Measurements from ENCODE around the gene MAPRE2. TPM values are rescaled to one million over a fixed set of nuclear protein-coding genes. Genes with fewer than 3 reads are reported as not detected.

MAPRE2 gene
- total and polyA plus RNA-seq, 11 donors = 36.4 to 190 (median 137) TPM

GRCh38 chr18:35002120-35002519, 39.1 kb upstream of the MAPRE2 start:
- ATAC-seq = no peak
- intact Hi-C loops (cut with DNase I) = loop anchor here in 8 of 10 donors (10.0 kb wide), 4 partner anchors 117 to 353 kb away; partner anchors contain the start of gene ZNF24 (in 1 of the 8)
- no peak for TF ChIP-seq POLR2A (IDR thresholded peaks at IDR 0.05)
- TF ChIP-seq, protein P1, sequence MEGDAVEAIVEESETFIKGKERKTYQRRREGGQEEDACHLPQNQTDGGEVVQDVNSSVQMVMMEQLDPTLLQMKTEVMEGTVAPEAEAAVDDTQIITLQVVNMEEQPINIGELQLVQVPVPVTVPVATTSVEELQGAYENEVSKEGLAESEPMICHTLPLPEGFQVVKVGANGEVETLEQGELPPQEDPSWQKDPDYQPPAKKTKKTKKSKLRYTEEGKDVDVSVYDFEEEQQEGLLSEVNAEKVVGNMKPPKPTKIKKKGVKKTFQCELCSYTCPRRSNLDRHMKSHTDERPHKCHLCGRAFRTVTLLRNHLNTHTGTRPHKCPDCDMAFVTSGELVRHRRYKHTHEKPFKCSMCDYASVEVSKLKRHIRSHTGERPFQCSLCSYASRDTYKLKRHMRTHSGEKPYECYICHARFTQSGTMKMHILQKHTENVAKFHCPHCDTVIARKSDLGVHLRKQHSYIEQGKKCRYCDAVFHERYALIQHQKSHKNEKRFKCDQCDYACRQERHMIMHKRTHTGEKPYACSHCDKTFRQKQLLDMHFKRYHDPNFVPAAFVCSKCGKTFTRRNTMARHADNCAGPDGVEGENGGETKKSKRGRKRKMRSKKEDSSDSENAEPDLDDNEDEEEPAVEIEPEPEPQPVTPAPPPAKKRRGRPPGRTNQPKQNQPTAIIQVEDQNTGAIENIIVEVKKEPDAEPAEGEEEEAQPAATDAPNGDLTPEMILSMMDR (IDR thresholded peaks at IDR 0.05) = no peak

DNA sequence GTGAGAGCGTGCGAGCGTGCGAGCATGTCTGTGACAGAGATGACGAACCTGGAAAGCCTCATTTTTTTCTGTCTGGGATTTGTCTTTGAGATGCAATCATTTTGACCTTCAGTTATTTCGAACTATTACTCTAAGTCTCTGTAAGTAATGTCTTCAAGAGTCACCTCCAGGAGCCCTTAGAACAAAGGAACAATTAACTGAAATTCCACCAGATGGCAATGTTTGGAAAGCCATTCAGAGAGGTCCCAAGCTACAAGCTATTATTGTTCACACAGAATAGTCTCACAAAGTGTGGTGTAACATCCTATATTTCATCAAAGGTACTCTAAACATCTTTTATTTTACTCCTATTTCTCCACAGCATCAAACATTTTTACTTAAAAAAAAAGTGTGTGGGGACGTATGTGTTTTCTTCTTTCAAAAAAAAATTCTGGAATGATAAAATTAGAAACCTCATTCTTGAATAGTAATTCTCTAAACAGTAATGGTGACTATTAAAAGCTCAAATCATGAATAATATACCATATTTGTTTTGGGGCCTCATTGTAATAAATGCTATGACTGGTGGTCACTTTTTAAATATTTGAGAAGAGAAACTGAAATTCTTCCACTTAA, 35.1 kb upstream of the MAPRE2 start:
- no peak overlapping the region for H3K27ac ChIP-seq
- intact Hi-C loops (cut with DNase I) = loop anchor here (1.0 to 10.0 kb wide), 11 partner anchors 121 to 351 kb away; partner anchors contain the start of gene ZNF24 (in 1 of the 10)
- no peak overlapping the region for H3K4me3 ChIP-seq
- no peaks in the 10 kb centered on the region for H3K27me3 ChIP-seq
- no peaks in the 10 kb centered on the region for H3K9me3 ChIP-seq
- no peaks in the 10 kb centered on the region for H3K36me3 ChIP-seq
- DNase-seq = no peak
- peaks cover 0 to 7% (median 0%) of the 10 kb centered on the region in 12 donors for H3K4me1 ChIP-seq
- ATAC-seq = peak; percentile 67 to 88 (median 86)
- WGBS, 4 donors = 50 to 55% (median 53%) methylated on average over 7 of the region's 7 CpGs
- no peak for TF ChIP-seq POLR2A (IDR thresholded peaks at IDR 0.05)
- TF ChIP-seq, protein P1 (IDR thresholded peaks at IDR 0.05) = peak; percentile 52 to 81 (median 72)

More at GRCh38 chr18:35002120-35002519, 39.1 kb upstream of the MAPRE2 start:
- Histone ChIP-seq H3K4me3 (no peak overlapping the region), H3K9me3 (no peaks in the 10 kb centered on the region), H3K27me3 (no peaks in the 10 kb centered on the region), H3K4me1 (peaks cover 0 to 19% (median 2%) of the 10 kb centered on the region in 12 donors), H3K27ac (no peak overlapping the region), H3K36me3 (no peaks in the 10 kb centered on the region)
- 65 to 80% (median 78%) methylated on average over 2 of the region's 2 CpGs for WGBS, 4 donors
- DNase-seq = no peak

GRCh38 chr18:35010156-35010555, 31.1 kb upstream of the MAPRE2 start:
- H3K9me3 ChIP-seq = no peaks in the 10 kb centered on the region
- no peak for ATAC-seq
- TF ChIP-seq, protein P1 (IDR thresholded peaks at IDR 0.05) = no peak
- no peak for TF ChIP-seq POLR2A (IDR thresholded peaks at IDR 0.05)
- H3K4me3 ChIP-seq = no peak overlapping the region
- peaks cover 0 to 11% (median 0%) of the 10 kb centered on the region in 12 donors for H3K4me1 ChIP-seq
- no peaks in the 10 kb centered on the region for H3K36me3 ChIP-seq
- no peak overlapping the region for H3K27ac ChIP-seq
- WGBS, 4 donors = 91 to 98% (median 95%) methylated on average over 1 of the region's 1 CpG
- DNase-seq = no peak
- H3K27me3 ChIP-seq = no peaks in the 10 kb centered on the region
- intact Hi-C loops (cut with DNase I) = loop anchor here in 2 of 10 donors (10.0 kb wide), 2 partner anchors 215 to 225 kb away; no protein-coding TSS in a partner anchor

DNA sequence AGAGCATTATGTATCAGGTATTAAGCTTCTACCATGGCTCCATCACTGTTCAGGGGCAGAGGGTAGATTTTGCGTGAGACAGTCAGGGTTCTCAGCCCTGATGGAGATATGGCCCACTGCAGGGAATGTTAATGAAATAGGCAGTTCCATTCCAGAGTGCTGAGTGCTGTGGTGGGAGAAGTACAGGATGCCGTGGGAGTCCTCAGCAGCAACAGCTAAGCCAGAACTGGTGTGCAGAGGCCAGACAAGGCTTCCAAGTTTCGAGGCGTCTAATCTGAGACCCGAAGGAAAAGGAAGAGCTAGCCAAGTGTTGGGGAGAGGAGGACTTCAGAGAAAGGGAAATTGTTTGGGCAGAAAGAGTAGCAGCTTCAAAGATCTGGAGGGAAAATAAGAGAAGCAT, 30.2 kb upstream of the MAPRE2 start:
- no peak overlapping the region for H3K27ac ChIP-seq
- DNase-seq (peak in 3 of 5 donors; percentile 27 to 29 (median 29)), ATAC-seq (peak; percentile 55 to 87 (median 64))
- no peaks in the 10 kb centered on the region for H3K36me3 ChIP-seq
- intact Hi-C loops (cut with DNase I) = loop anchor here in 2 of 10 donors (10.0 kb wide), 2 partner anchors 214 to 224 kb away; no protein-coding TSS in a partner anchor
- H3K9me3 ChIP-seq = no peaks in the 10 kb centered on the region
- 49 to 72% (median 57%) methylated on average over 5 of the region's 5 CpGs for WGBS, 4 donors
- TF ChIP-seq, protein P1 (IDR thresholded peaks at IDR 0.05) = no peak
- no peak for TF ChIP-seq POLR2A (IDR thresholded peaks at IDR 0.05)
- no peaks in the 10 kb centered on the region for H3K27me3 ChIP-seq
- H3K4me1 ChIP-seq = peaks cover 0 to 9% (median 0%) of the 10 kb centered on the region in 12 donors
- no peak overlapping the region for H3K4me3 ChIP-seq

Data from heart left ventricle (tissue), 16 donors.